Dendritic cell treated with granulocyte-macrophage colony-stimulating factor and Interleukin-4, amounts not matched to agents 40 ng/mL and 50 ng/mL, for 4 days (primary cell): ENCODE results near the gene AGXT.

ENCODE experiments used
- H3K27ac Mint-ChIP-seq: one replicate; pipeline ENCODE4 v1.8.0; 2022; ENCODE audit warnings: mild to moderate bottlenecking, mixed read lengths
- H3K27me3 Mint-ChIP-seq: one replicate; pipeline ENCODE4 v1.8.0; 2022; ENCODE audit warnings: mild to moderate bottlenecking, mixed read lengths
- H3K36me3 Mint-ChIP-seq: one replicate; pipeline ENCODE4 v1.8.0; 2022; ENCODE audit warnings: low read depth, mixed read lengths
- H3K4me1 Mint-ChIP-seq: one replicate; pipeline ENCODE4 v1.8.0; 2022; ENCODE audit warnings: low read depth, mixed read lengths
- H3K4me3 Mint-ChIP-seq: one replicate; pipeline ENCODE4 v1.8.0; 2022; ENCODE audit warnings: mild to moderate bottlenecking, moderate library complexity, mixed read lengths
- H3K9me3 Mint-ChIP-seq: one replicate; pipeline ENCODE4 v1.8.0; 2022; ENCODE audit warnings: mixed read lengths
- intact Hi-C: fragments of 100-400 bp; cut with micrococcal nuclease; formaldehyde crosslinking; loops from one replicate; pipeline ENCODE4 v1.15.0; 2022

Gene AGXT

DNA sequence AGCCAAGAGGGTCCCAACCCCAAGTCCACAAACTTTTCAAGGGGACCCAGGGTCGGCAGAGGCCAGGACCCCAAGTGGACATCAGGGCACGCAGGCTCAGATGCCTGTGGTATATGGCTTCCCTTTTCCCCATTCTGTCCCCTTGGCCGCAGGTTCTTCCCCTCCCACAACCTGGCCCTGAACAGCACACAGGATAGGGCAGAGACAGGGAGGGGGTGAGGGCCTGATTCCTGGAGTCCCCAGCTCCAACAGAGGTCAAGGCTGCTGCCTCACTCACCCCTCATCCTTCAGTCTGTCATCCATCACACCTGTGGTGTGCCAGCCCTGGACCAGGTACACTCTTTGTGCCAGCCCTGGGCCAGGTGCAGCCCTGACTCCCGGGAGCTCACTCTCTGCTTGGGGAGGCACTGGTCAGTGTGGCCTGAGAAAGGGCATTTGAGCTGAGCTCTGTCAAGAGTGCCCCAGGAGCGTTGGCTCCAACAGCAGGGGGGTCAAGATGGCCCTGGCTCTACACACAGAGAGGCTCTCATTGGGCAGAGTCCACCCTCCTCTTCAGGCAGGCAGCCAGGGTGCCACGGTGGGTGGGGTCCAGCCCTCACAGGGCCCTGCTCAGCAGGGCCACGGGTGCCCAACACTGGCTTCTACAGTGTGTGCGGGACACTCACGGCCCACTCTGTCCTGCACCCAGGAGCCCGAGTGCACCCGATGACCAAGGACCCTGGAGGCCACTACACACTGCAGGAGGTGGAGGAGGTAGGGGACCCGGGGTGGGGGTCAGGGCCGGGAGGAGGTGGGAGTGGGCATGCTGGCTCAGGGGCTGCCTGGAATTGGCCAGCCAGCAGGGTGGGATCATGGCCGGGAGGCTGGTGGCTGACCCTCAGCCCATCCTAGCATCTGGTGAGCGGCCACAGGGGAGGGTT, 1.6 kb downstream of the AGXT start:
- Mint-ChIP-seq H3K27ac (no peak overlapping the region), H3K36me3 (no peaks in the 10 kb centered on the region), H3K9me3 (no peaks in the 10 kb centered on the region), H3K4me1 (no peaks in the 10 kb centered on the region), H3K4me3 (no peak overlapping the region), H3K27me3 (no peaks in the 10 kb centered on the region)
- intact Hi-C loops = no loop called here

DNA sequence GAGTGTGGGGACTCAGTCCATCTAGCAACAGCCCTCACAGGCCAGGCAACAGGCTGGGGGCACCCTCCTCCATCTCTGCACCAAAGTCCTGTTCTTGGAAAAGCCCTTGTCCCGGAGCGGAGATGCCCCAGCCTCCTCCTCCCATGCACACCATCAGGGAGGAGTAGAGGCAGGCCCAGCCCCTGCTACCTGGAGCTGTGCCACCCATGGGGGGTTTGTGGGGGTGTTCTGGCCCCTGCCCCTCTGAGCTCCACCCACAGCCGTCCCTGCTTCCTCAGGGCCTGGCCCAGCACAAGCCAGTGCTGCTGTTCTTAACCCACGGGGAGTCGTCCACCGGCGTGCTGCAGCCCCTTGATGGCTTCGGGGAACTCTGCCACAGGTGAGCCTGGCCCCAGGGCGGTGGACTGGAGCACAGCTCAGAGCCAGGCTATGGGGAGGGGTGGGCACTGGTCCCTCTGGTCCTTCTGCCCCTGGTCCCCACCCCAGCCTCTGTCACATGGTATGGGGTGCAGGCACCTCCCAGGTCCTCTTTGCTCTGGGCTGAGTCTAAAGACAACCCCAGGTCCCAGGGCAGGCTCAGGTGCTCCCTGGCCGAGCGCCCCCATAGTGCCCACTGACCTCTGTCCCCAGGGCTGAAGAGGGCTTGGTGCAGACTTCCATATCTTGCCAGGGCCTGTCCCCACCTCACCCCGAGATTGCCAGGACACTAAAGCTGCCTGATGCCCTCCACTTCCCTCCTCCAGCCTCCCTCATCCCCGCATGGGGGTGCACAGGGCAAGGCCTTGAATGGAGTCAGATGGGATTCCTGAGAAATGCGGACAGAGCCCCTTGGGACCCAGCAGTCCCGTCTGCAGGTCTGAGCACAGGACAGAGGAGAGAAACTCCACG, 2.7 kb downstream of the AGXT start:
- Mint-ChIP-seq H3K27ac (no peak overlapping the region), H3K36me3 (no peaks in the 10 kb centered on the region), H3K4me1 (no peaks in the 10 kb centered on the region), H3K27me3 (no peaks in the 10 kb centered on the region), H3K4me3 (no peak overlapping the region), H3K9me3 (no peaks in the 10 kb centered on the region)
- intact Hi-C loops = no loop called here

DNA sequence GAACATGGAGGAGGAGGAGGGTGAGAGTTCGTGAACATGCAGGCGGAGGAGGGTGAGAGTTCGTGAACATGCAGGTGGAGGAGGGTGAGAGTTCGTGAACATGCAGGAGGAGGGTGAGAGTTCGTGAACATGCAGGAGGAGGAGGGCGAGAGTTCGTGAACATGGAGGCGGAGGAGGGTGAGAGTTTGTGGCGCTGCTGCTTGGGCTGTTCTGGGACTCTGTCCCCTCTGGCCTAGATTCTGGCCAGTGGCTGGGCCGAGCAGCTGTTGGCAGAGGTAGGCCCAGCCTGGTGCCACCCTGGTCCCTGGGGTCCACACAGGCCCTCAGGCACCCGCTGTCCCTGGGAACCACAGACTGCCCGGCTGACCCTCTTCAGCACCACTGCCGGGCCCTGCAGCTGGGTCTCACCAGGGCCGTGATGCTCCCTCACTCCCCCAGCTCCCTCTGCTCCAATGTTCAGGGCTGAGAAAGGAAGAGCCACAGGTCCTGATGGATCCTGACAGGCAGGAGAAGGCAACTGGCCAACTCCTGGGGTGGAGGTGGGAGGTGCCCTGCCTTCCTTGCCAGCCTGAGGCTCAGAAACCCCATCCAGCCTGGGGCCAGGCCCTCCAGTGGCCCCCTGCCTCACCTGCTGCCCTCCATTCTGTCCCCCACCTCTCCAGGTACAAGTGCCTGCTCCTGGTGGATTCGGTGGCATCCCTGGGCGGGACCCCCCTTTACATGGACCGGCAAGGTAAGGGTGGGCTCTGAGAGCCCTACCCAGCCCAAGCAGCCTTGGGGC, 3.9 kb downstream of the AGXT start:
- intact Hi-C loops = no loop called here
- Mint-ChIP-seq H3K27ac (no peak overlapping the region), H3K36me3 (no peaks in the 10 kb centered on the region), H3K9me3 (no peaks in the 10 kb centered on the region), H3K4me1 (no peaks in the 10 kb centered on the region), H3K4me3 (no peak overlapping the region), H3K27me3 (no peaks in the 10 kb centered on the region)

DNA sequence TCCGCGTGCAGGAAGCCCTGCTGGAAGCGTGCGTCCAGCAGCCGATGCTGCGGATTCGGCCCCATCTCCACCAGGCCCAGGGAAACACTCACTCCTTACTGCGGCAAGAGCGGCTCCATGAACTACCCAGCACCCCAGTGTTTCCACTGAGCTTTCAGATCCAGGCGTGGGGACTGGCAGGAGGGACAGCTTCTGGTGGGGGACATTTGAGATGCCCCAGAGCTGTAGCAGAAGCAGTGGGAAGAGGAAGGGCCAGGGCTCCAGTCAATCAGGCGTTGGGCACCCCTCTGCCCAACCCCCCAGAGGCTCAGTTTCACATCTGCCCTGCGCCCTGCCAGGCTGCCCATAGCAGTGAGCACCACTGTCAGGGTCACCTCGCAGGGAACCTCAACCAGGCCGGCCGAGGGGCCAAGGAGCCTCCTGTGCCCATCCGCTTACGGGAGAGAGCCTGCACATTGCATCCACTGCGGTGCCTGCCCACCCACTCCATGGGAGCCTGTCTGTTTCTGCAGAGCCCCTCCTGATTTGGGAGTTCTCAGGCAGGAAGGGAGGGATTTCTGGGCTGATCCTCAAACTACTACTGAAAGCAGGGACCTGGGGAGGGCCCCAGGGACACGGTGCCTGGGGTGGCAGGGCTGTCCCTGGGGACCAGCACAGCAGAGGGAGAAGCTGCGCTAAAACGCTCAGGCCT, 4.6 kb downstream of the AGXT start:
- Mint-ChIP-seq H3K9me3 (no peaks in the 10 kb centered on the region), H3K27me3 (no peaks in the 10 kb centered on the region), H3K36me3 (no peaks in the 10 kb centered on the region), H3K27ac (no peak overlapping the region), H3K4me1 (no peaks in the 10 kb centered on the region), H3K4me3 (no peak overlapping the region)
- intact Hi-C loops = no loop called here

DNA sequence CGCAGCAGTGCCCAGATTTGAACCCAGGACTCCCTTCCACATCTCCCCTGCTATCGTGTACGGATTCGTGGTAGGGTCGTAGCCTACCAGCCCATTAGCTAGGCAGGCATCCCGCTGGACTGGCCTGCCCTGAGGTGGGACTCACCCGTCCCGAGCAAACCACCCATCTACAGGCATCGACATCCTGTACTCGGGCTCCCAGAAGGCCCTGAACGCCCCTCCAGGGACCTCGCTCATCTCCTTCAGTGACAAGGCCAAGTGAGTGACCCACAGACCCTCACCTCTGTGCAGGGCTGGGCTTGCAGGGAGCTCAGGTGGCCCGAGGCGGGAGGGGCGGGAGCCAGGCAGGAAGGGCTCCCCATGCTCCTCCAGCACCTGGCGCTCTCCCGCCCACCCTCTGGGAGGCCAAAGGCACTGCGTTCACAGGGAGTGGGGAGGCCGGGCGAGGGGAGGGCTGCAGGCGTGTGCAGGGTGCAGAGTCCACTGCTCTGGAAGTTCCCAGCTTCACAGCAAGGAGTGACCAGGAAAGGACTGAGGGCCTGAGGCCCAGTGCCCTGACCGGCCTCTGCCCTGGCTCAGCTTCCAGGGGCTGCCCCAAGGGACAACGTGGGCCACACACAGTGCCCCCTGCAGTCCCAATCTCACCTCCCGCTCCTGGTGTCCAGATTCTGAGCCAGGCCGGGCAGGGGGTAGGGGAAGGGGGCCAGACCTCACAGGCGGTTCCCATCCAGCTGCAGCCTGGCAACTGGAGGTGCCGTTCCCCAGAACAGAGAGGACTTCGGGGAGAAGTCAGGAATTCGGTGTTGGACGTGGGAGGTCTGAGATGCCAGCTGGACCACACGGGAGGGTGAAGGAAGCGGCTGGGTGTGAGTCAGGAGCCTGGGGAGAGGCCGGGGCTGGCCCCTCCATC, 5.4 kb downstream of the AGXT start:
- H3K27me3 Mint-ChIP-seq = no peaks in the 10 kb centered on the region
- H3K27ac Mint-ChIP-seq = no peak overlapping the region
- H3K9me3 Mint-ChIP-seq = no peaks in the 10 kb centered on the region
- no peak overlapping the region for H3K4me3 Mint-ChIP-seq
- intact Hi-C loops = no loop called here
- H3K4me1 Mint-ChIP-seq = no peaks in the 10 kb centered on the region
- H3K36me3 Mint-ChIP-seq = no peaks in the 10 kb centered on the region

DNA sequence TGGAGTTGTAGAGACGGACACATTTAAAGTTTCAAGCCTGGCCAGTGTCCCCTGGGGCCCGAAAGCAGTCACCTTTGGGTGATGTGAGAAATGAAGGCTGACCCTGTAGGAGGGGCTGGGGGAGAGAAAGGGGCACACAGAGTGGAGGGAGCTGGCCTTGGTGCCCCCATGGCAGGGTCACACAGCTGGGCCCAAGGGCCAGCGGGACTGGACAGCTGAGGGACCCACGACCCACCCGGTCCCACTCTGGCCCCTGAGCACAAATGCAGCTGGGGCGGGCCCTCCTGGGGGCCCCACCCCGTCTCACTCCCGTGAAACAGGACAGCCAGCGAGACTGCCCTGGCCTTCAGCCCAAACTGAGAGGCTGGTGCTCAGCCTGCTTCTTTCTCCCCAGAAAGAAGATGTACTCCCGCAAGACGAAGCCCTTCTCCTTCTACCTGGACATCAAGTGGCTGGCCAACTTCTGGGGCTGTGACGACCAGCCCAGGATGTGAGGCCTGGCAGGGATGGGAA, 6.1 kb downstream of the AGXT start:
- H3K4me1 Mint-ChIP-seq = no peaks in the 10 kb centered on the region
- no peak overlapping the region for H3K4me3 Mint-ChIP-seq
- H3K27me3 Mint-ChIP-seq = no peaks in the 10 kb centered on the region
- no peak overlapping the region for H3K27ac Mint-ChIP-seq
- intact Hi-C loops = no loop called here
- H3K9me3 Mint-ChIP-seq = no peaks in the 10 kb centered on the region
- H3K36me3 Mint-ChIP-seq = no peaks in the 10 kb centered on the region

DNA sequence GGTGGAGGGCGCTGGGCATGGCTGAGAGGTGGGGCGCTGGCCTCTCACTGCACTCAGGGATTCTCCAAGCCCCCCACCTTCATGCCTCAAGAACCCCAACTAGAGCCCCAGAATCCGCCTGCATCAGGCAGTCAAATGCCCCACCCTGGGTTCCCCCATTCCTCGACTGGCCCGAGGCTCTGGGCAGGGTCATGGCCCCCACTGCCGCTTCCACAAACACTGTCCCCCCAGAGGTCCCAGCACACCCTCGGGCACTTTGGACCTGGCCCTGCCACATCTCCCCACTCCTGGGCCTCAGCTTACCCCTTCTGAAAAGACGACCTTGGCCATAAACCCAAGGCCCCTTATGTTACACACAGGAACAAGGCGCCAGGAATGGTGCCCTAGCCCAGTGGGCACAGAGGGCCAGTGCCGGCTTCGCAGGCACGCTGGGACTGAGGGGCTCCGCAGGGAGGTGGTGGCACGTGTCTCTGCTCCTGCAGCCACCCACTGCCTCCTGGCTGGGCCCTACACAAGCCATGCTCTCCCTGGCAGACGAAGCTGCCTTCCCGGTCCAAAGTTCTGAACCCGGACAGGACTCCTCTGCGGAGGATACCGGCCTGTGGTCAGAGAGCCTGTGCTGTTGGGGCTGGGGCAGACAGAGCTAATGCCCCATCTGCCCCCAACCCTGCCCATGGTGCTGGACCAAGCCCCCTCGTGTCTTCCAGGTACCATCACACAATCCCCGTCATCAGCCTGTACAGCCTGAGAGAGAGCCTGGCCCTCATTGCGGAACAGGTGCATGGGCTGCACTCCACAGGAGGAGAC, 6.8 kb downstream of the AGXT start:
- Mint-ChIP-seq H3K27ac (no peak overlapping the region), H3K4me1 (no peaks in the 10 kb centered on the region), H3K27me3 (no peaks in the 10 kb centered on the region), H3K9me3 (no peaks in the 10 kb centered on the region), H3K36me3 (no peaks in the 10 kb centered on the region), H3K4me3 (no peak overlapping the region)
- intact Hi-C loops = no loop called here

DNA sequence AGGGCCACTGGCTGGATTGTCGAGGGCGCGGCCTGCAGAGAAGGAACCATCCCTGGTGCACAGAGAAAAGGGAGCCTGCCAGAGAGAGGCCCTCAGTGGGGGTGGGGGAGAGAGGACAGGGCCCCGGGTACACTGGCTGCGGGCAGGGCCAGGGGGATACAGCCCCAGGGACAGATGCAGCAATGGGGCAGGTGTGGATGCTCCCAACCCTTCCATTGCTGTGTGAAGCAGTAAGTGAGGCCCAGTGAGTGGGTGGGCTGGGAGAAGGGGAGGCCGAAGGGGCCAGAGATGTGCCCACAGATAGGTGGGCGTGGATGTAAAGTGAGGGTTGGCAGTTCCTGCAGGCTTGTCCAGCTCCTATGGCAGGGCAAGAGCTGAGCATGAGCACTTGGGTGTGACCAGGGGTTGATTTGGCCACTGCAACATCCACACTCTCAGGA, 7.4 kb downstream of the AGXT start:
- Mint-ChIP-seq H3K4me1 (no peaks in the 10 kb centered on the region), H3K4me3 (no peak overlapping the region), H3K9me3 (no peaks in the 10 kb centered on the region), H3K27me3 (no peaks in the 10 kb centered on the region), H3K27ac (no peak overlapping the region), H3K36me3 (no peaks in the 10 kb centered on the region)
- intact Hi-C loops = no loop called here

DNA sequence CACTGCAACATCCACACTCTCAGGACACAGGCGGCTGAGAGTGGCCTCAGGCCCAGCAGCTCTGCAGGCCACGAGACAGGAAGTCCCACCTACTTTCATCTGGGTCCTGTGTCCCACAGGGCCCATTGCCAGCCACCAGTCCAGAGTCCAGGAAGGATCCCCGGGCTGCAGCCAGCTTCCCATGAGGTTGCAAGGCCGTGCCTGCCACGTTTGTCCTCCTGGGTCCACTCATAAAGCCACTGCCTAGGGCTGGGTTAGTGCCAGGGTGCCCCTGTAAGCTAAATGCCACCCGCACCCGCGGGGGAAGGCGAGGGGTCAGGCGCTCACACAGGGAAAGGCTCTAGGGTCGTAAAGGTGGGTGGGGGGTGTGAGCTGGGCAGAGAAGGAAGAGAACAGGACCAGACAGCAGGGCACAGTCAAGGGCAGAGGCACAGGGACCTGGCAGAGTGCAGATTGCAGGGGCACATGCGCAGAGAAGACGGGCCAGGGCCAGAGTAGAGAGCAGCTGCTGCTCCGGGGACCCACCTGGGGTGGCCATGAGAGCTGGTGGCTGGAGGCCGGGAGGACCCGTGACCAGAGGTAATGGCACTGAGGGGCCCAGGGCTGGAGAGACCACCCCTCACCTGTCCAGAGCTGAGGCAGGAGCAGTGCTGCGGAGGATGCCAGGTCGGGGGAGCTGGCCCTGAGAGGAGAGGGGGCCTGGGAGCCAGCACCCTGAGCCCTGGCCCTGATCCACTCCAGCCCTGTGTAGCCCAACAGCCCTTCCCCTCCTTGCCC, 8.0 kb downstream of the AGXT start:
- Mint-ChIP-seq H3K36me3 (no peaks in the 10 kb centered on the region), H3K27ac (no peak overlapping the region), H3K9me3 (no peaks in the 10 kb centered on the region), H3K4me1 (no peaks in the 10 kb centered on the region), H3K27me3 (no peaks in the 10 kb centered on the region), H3K4me3 (no peak overlapping the region)
- intact Hi-C loops = no loop called here

DNA sequence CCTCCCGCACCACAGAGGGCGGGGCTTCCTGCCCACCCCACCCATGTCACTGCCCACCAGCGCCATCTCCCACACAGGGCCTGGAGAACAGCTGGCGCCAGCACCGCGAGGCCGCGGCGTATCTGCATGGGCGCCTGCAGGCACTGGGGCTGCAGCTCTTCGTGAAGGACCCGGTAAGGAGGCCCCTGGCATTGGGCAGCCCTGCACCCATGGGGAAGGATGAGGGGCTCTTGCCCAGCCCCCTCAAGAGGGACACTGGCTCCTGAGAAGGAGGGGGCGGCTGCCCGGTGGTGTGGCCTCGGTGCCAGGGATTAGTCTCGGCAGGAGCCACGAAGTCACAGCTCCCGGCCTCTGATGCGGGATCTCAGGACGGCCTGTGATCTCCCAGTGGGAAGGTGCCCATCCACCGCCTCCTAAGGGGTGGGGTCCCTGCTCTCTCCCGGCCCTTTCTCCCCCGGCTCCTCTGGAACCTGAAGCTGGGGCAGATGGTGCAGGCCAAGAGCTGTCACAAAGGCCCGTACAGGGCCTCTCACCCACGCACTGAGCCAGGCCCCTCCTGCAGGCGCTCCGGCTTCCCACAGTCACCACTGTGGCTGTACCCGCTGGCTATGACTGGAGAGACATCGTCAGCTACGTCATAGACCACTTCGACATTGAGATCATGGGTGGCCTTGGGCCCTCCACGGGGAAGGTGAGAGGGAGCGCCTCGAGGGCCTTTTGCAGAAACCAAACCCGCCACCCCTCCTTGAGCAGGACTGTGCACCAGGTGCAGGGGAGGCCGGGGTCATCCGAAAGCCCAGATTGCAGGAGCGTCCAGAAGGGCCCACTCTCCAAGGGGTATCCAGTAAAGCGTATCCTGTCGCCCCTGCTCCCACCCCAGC, 9.1 kb downstream of the AGXT start:
- Mint-ChIP-seq H3K27me3 (no peaks in the 10 kb centered on the region), H3K4me3 (no peak overlapping the region)

More for the DNA sequence above, 9.1 kb downstream of the AGXT start:
- H3K9me3 Mint-ChIP-seq = no peaks in the 10 kb centered on the region
- no peaks in the 10 kb centered on the region for H3K36me3 Mint-ChIP-seq
- no peaks in the 10 kb centered on the region for H3K4me1 Mint-ChIP-seq
- intact Hi-C loops = no loop called here
- H3K27ac Mint-ChIP-seq = no peak overlapping the region
